SK-N-SH treated with all-trans-retinoic acid at 6 μM for 48 hours (cell line): ENCODE data around the gene TPK1.

Source experiments
- ARNTL ChIP-seq: fragments of 450-650 bp; formaldehyde crosslinking; IDR thresholded peaks from 2 replicates; pipeline ENCODE4 v1.5.0; 2020; ENCODE audit warnings: low read depth, mild to moderate bottlenecking, moderate library complexity, borderline replicate concordance
- CSDC2 ChIP-seq: fragments of 250-450 bp; sonication (Bioruptor Pico); IDR thresholded peaks from 2 replicates; pipeline ENCODE4 v1.5.0; 2020; ENCODE audit warnings: mild to moderate bottlenecking, moderate library complexity
- GLIS3 ChIP-seq: fragments of 250-450 bp; sonication (Bioruptor Pico); IDR thresholded peaks from 2 replicates; pipeline ENCODE4 v1.5.0; 2020; ENCODE audit warnings: mild to moderate bottlenecking, moderate library complexity
- PATZ1 ChIP-seq: fragments of 250-450 bp; sonication (Bioruptor Pico); IDR thresholded peaks from 2 replicates; pipeline ENCODE4 v1.8.0; 2020; ENCODE audit warnings: mild to moderate bottlenecking, moderate library complexity, borderline replicate concordance
- PPARA ChIP-seq: fragments of 250-450 bp; sonication (Bioruptor Pico); IDR thresholded peaks from 2 replicates; pipeline ENCODE4 v1.5.0; 2020; ENCODE audit warnings: mild to moderate bottlenecking, borderline replicate concordance
- RARB ChIP-seq: fragments of 250-450 bp; sonication (Bioruptor Pico); IDR thresholded peaks from 2 replicates; pipeline ENCODE4 v1.8.0; 2021; ENCODE audit warnings: mild to moderate bottlenecking, moderate library complexity

GRCh38 chr7:144836545-144836842 is 641 bp upstream of the TPK1 start:
- TF ChIP-seq GLIS3 (CRISPR knock-in tag): no peak
- TF ChIP-seq CSDC2 (CRISPR knock-in tag): no peak
- TF ChIP-seq RARB: no peak
- TF ChIP-seq ARNTL (CRISPR knock-in tag): no peak
- no peak for TF ChIP-seq PPARA
- no peak for TF ChIP-seq PATZ1 (CRISPR knock-in tag)
